MM.1S (cell line): ENCODE data around the gene SERBP1.

Experiments
- DNase-seq: peaks from one replicate; pipeline ENCODE4 v3.0.0-alpha.2; 2015
- H2AFZ ChIP-seq: fragments of 300-600 bp; sonication (generic); 2 replicates; pipeline ENCODE4 v1.6.0; 2016; ENCODE audit warnings: antibody characterized with exemption, low read length
- H3F3A ChIP-seq: fragments of 300-600 bp; sonication (generic); 2 replicates; pipeline ENCODE4 v1.6.1; 2016; ENCODE audit warnings: mild to moderate bottlenecking, antibody characterized with exemption, low read length, moderate library complexity, mixed read lengths; ENCODE audit not compliant: insufficient read depth
- H3K27ac ChIP-seq: fragments of 300-600 bp; sonication (generic); 2 replicates; pipeline ENCODE4 v1.5.1; 2016; ENCODE audit warnings: mild to moderate bottlenecking, low read length
- H3K27me3 ChIP-seq: fragments of 300-600 bp; sonication (generic); replicated peaks from 2 replicates; pipeline ENCODE4 v1.6.0; 2016; ENCODE audit warnings: low read length; ENCODE audit not compliant: insufficient read depth
- H3K36me3 ChIP-seq: fragments of 300-600 bp; sonication (generic); replicated peaks from 2 replicates; pipeline ENCODE4 v1.6.1; 2016; ENCODE audit warnings: mild to moderate bottlenecking, low read length, mixed read lengths; ENCODE audit not compliant: insufficient read depth
- H3K4me1 ChIP-seq: fragments of 300-600 bp; sonication (generic); 2 replicates; pipeline ENCODE4 v1.6.1; 2016; ENCODE audit warnings: low read length, mixed read lengths
- H3K4me2 ChIP-seq: fragments of 300-600 bp; sonication (generic); 2 replicates; pipeline ENCODE4 v1.6.0; 2016; ENCODE audit warnings: low read depth, low read length
- H3K4me3 ChIP-seq: fragments of 300-600 bp; sonication (generic); 2 replicates; pipeline ENCODE4 v1.5.1; 2016; ENCODE audit warnings: low read length, mixed read lengths
- H3K79me2 ChIP-seq: fragments of 300-600 bp; sonication (generic); 2 replicates; pipeline ENCODE4 v1.6.1; 2016; ENCODE audit warnings: mixed run types, low read length, mixed read lengths
- H3K9ac ChIP-seq: fragments of 300-600 bp; sonication (generic); 2 replicates; pipeline ENCODE4 v1.6.1; 2016; ENCODE audit warnings: low read length, mixed read lengths
- H3K9me2 ChIP-seq: fragments of 300-600 bp; sonication (generic); replicated peaks from 2 replicates; pipeline ENCODE4 v1.6.1; 2016; ENCODE audit warnings: mild to moderate bottlenecking, low read length, mixed read lengths; ENCODE audit not compliant: insufficient read depth
- H3K9me3 ChIP-seq: fragments of 300-600 bp; sonication (generic); replicated peaks from 2 replicates; pipeline ENCODE4 v1.6.1; 2016; ENCODE audit warnings: mild to moderate bottlenecking, low read length, mixed read lengths; ENCODE audit not compliant: insufficient read depth
- H4K20me1 ChIP-seq: fragments of 300-600 bp; sonication (generic); 2 replicates; pipeline ENCODE4 v1.6.1; 2016; ENCODE audit warnings: mild to moderate bottlenecking, low read length, moderate library complexity, mixed read lengths; ENCODE audit not compliant: insufficient read depth
- CTCF ChIP-seq: fragments of 300-600 bp; sonication (generic); IDR thresholded peaks from 2 replicates; pipeline ENCODE4 v1.5.1; 2016; ENCODE audit warnings: antibody characterized with exemption, low read length, mixed read lengths
- EZH2 ChIP-seq: fragments of 300-600 bp; sonication (generic); optimal IDR thresholded peaks from 2 replicates; pipeline ENCODE3; 2017; ENCODE audit warnings: low read depth, mild to moderate bottlenecking, antibody characterized with exemption, low read length, mixed read lengths
- EZH2phosphoT487 ChIP-seq: fragments of 300-600 bp; sonication (generic); IDR thresholded peaks from 2 replicates; pipeline ENCODE4 v1.6.1; 2018; ENCODE audit warnings: antibody characterized with exemption, low read length

Gene SERBP1

GRCh38 chr1:67390041-67390887 is 39.9 kb downstream of the SERBP1 start:
- Histone ChIP-seq H3K4me1 (no peaks in the 10 kb centered on the region), H3F3A (no peaks in the 10 kb centered on the region), H3K36me3 (0 out of 2 replicates have a peak, but pooled peaks cover 3% of the 10 kb centered on the region), H3K9me3 (no peaks in the 10 kb centered on the region; the same call in 1 of the 2 replicates), H3K27ac (no peak overlapping the region), H3K79me2 (no peaks in the 10 kb centered on the region), H3K4me3 (no peak overlapping the region), H3K27me3 (no peaks in the 10 kb centered on the region), H4K20me1 (no peaks in the 10 kb centered on the region), H3K9ac (no peak overlapping the region), H2AFZ (no peak overlapping the region), H3K4me2 (no peak overlapping the region), H3K9me2 (no peaks in the 10 kb centered on the region)
- no peak for DNase-seq
- no peak for TF ChIP-seq EZH2
- TF ChIP-seq EZH2phosphoT487, result no peak
- TF ChIP-seq CTCF, result no peak

- Histone ChIP-seq H4K20me1 (no peaks in the 10 kb centered on the region), H3K27ac (no peak overlapping the region), H2AFZ (no peak overlapping the region), H3K9me2 (no peaks in the 10 kb centered on the region), H3K36me3 (peaks cover 3% of the 10 kb centered on the region; the same call in 1 of the 2 replicates), H3K4me2 (no peak overlapping the region), H3K79me2 (no peaks in the 10 kb centered on the region), H3K4me1 (no peaks in the 10 kb centered on the region), H3K4me3 (no peak overlapping the region), H3K9me3 (no peaks in the 10 kb centered on the region; the same call in 1 of the 2 replicates), H3F3A (no peaks in the 10 kb centered on the region), H3K27me3 (no peaks in the 10 kb centered on the region), H3K9ac (no peak overlapping the region)
- DNase-seq, result no peak
- TF ChIP-seq CTCF (no peak), EZH2 (no peak), EZH2phosphoT487 (no peak)
These were observed 46.1 kb downstream of the SERBP1 start for GRCh38 chr1:67383999-67384638.

GRCh38 chr1:67382292-67382691 is 47.9 kb downstream of the SERBP1 start:
- Histone ChIP-seq H3K27ac (no peak overlapping the region), H4K20me1 (no peaks in the 10 kb centered on the region), H3F3A (no peaks in the 10 kb centered on the region), H2AFZ (no peak overlapping the region), H3K9me2 (no peaks in the 10 kb centered on the region), H3K79me2 (no peaks in the 10 kb centered on the region), H3K27me3 (no peaks in the 10 kb centered on the region), H3K4me3 (no peak overlapping the region), H3K9ac (no peak overlapping the region), H3K4me1 (no peaks in the 10 kb centered on the region), H3K4me2 (no peak overlapping the region), H3K36me3 (peaks cover 3% of the 10 kb centered on the region; the same call in 1 of the 2 replicates), H3K9me3 (no peaks in the 10 kb centered on the region; the same call in 1 of the 2 replicates)
- no peak for DNase-seq
- TF ChIP-seq CTCF (no peak), EZH2phosphoT487 (no peak), EZH2 (no peak)
